Sigmoid colon (tissue), 7 donors: ENCODE measurements around the gene ATXN10. TPM values are rescaled to one million over a fixed set of nuclear protein-coding genes. Genes with fewer than 3 reads are reported as not detected.

Source experiments
- DNase-seq: peaks from one replicate; pipeline ENCODE4 v3.0.0-alpha.2; 2019
- H3K27ac ChIP-seq, 4 donors: fragments of 200-600 bp; sonication (generic); one replicate each; pipeline ENCODE4 v1.5.1; 2016 to 2019; ENCODE audit warnings: mild to moderate bottlenecking in 1 of 4
- H3K27me3 ChIP-seq, 3 donors: fragments of 200-600 bp; sonication (generic); one replicate each; pipeline ENCODE4 v1.5.1; 2019; ENCODE audit warnings: mild to moderate bottlenecking in 1 of 3
- H3K36me3 ChIP-seq, 4 donors: fragments of 200-600 bp; sonication (generic); one replicate each; pipeline ENCODE4 v1.5.1; 2016 to 2019
- H3K4me1 ChIP-seq, 4 donors: fragments of 200-600 bp; sonication (generic); one replicate each; pipeline ENCODE4 v1.5.1; 2017 to 2019
- H3K4me3 ChIP-seq, 4 donors: fragments of 200-600 bp; sonication (generic); one replicate each; pipeline ENCODE4 v1.5.1; 2017 to 2019; ENCODE audit warnings: mild to moderate bottlenecking in 2 of 4, moderate library complexity in 1 of 4
- H3K9me3 ChIP-seq, 4 donors: fragments of 200-600 bp in 3 of 4; sonication (generic) in 3 of 4; one replicate each; pipeline versions ENCODE4 v1.5.1 to v1.6.1; 2013 to 2019
- EP300 ChIP-seq, 4 donors: sonication (generic); formaldehyde crosslinking; IDR thresholded peaks; one replicate each; pipeline ENCODE4 v1.6.1; 2017; ENCODE audit warnings: antibody characterized with exemption in 4 of 4
- POLR2A ChIP-seq, 2 donors: fragments of 450-650 bp; IDR thresholded peaks; one replicate each; pipeline ENCODE4 v1.6.1; 2016; ENCODE audit warnings: antibody characterized with exemption in 2 of 2, mild to moderate bottlenecking in 2 of 2, moderate library complexity in 2 of 2
- POLR2AphosphoS5 ChIP-seq, 4 donors: sonication (generic); formaldehyde crosslinking; IDR thresholded peaks; one replicate each; pipeline ENCODE4 v1.6.1; 2017; ENCODE audit warnings: antibody characterized with exemption in 4 of 4
- WGBS, 2 donors: extraction: QIAGEN DNeasy Blood & Tissue Kit; methylation state at CpG; one replicate each; pipeline ENCODE4 v1.1.7; 2013; 5-methylcytosine and 5-hydroxymethylcytosine counted together
- intact Hi-C: fragments of 100-400 bp; cut with DNase I; formaldehyde crosslinking; loops from one replicate; pipeline ENCODE4 v1.15.1; 2023
- polyA plus RNA-seq, 3 donors: library from polyadenylated mRNA; stranded (reverse); fragments of 200-250 nt; gene quantifications; one replicate each; pipeline ENCODE4 v1.2.3, GENCODE V29; 2013
- total RNA-seq, 4 donors: library from RNA; depleted of rRNA; stranded (reverse); fragments of >200 nt; gene quantifications; one replicate each; pipeline ENCODE4 v1.1.0, GENCODE V29; 2016
- TF ChIP-seq, protein P1 (sequence below), 4 experiments: fragments of 450-650 bp in 3 of 4; fragments of 200-600 bp in 1 of 4; IDR thresholded peaks; one replicate each; pipeline ENCODE4 v1.5.1; 2016 to 2019; ENCODE audit warnings: antibody characterized with exemption in 4 of 4, mild to moderate bottlenecking in 3 of 4, moderate library complexity in 2 of 4
- donor health status: healthy with polysubstance abuse.
- donor health status: Bipolar disorder and iron deficiency.
- donor health status: healthy.

ATXN10 gene
- total and polyA plus RNA-seq, 7 donors = 37.9 to 187 (median 160) TPM

- intact Hi-C loops = no loop called here
- no peak for DNase-seq
- H3K27me3 ChIP-seq = no peaks in the 10 kb centered on the region
- H3K9me3 ChIP-seq = no peaks in the 10 kb centered on the region
- WGBS, 2 donors = 57 to 91% methylated on average over 7 of the region's 7 CpGs
- H3K4me3 ChIP-seq = no peak overlapping the region
- peaks cover 0 to 6% (median 2%) of the 10 kb centered on the region in 4 donors for H3K4me1 ChIP-seq
- no peak overlapping the region for H3K27ac ChIP-seq
- TF ChIP-seq POLR2A (IDR thresholded peaks at IDR 0.05) (no peak), POLR2AphosphoS5 (IDR thresholded peaks at IDR 0.05) (no peak), EP300 (IDR thresholded peaks at IDR 0.05) (no peak)
- TF ChIP-seq, protein P1, sequence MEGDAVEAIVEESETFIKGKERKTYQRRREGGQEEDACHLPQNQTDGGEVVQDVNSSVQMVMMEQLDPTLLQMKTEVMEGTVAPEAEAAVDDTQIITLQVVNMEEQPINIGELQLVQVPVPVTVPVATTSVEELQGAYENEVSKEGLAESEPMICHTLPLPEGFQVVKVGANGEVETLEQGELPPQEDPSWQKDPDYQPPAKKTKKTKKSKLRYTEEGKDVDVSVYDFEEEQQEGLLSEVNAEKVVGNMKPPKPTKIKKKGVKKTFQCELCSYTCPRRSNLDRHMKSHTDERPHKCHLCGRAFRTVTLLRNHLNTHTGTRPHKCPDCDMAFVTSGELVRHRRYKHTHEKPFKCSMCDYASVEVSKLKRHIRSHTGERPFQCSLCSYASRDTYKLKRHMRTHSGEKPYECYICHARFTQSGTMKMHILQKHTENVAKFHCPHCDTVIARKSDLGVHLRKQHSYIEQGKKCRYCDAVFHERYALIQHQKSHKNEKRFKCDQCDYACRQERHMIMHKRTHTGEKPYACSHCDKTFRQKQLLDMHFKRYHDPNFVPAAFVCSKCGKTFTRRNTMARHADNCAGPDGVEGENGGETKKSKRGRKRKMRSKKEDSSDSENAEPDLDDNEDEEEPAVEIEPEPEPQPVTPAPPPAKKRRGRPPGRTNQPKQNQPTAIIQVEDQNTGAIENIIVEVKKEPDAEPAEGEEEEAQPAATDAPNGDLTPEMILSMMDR (IDR thresholded peaks at IDR 0.05) = no peak
- peaks cover 0 to 44% (median 6%) of the 10 kb centered on the region in 4 donors for H3K36me3 ChIP-seq
Observed at GRCh38 chr22:45843031-45843430, 171.4 kb downstream of the ATXN10 start.

- no peaks in the 10 kb centered on the region for H3K27me3 ChIP-seq
- no peak for DNase-seq
- H3K4me1 ChIP-seq = peaks cover 0 to 6% (median 2%) of the 10 kb centered on the region in 4 donors
- H3K27ac ChIP-seq = no peak overlapping the region
- no peaks in the 10 kb centered on the region for H3K9me3 ChIP-seq
- H3K4me3 ChIP-seq = no peak overlapping the region
- TF ChIP-seq EP300 (IDR thresholded peaks at IDR 0.05) = no peak
- no peak for TF ChIP-seq POLR2A (IDR thresholded peaks at IDR 0.05)
- H3K36me3 ChIP-seq = peaks cover 0 to 48% (median 6%) of the 10 kb centered on the region in 4 donors
- 89 to 91% methylated on average over 2 of the region's 2 CpGs for WGBS, 2 donors
- intact Hi-C loops = no loop called here
Observed at GRCh38 chr22:45843986-45844385, 172.4 kb downstream of the ATXN10 start.

- no peak overlapping the region for H3K27ac ChIP-seq
- no peaks in the 10 kb centered on the region for H3K27me3 ChIP-seq
- DNase-seq = no peak
- WGBS, 2 donors = 81 to 88% methylated on average over 5 of the region's 5 CpGs
- no peak overlapping the region for H3K4me3 ChIP-seq
- TF ChIP-seq POLR2A (IDR thresholded peaks at IDR 0.05) (no peak), POLR2AphosphoS5 (IDR thresholded peaks at IDR 0.05) (no peak), EP300 (IDR thresholded peaks at IDR 0.05) (no peak)
- TF ChIP-seq, protein P1 (IDR thresholded peaks at IDR 0.05) = no peak
- peaks cover 0 to 48% (median 7%) of the 10 kb centered on the region in 4 donors for H3K36me3 ChIP-seq
- intact Hi-C loops = no loop called here
- no peaks in the 10 kb centered on the region for H3K9me3 ChIP-seq
- H3K4me1 ChIP-seq = peaks cover 0 to 6% (median 2%) of the 10 kb centered on the region in 4 donors
Observed at GRCh38 chr22:45845076-45845487, 173.4 kb downstream of the ATXN10 start.

GRCh38 chr22:45846952-45847351 is 175.3 kb downstream of the ATXN10 start:
- Histone ChIP-seq H3K4me1 (peaks cover 0 to 6% (median 2%) of the 10 kb centered on the region in 4 donors), H3K4me3 (no peak overlapping the region), H3K36me3 (peaks cover 0 to 51% (median 8%) of the 10 kb centered on the region in 4 donors), H3K9me3 (peaks cover 0 to 6% (median 0%) of the 10 kb centered on the region in 4 donors), H3K27ac (no peak overlapping the region), H3K27me3 (no peaks in the 10 kb centered on the region)
- intact Hi-C loops = no loop called here
- 90 to 94% methylated on average over 3 of the region's 3 CpGs for WGBS, 2 donors
- DNase-seq = no peak
- TF ChIP-seq POLR2AphosphoS5 (IDR thresholded peaks at IDR 0.05) (no peak), EP300 (IDR thresholded peaks at IDR 0.05) (no peak), POLR2A (IDR thresholded peaks at IDR 0.05) (no peak)
- TF ChIP-seq, protein P1 (IDR thresholded peaks at IDR 0.05) = no peak

DNA sequence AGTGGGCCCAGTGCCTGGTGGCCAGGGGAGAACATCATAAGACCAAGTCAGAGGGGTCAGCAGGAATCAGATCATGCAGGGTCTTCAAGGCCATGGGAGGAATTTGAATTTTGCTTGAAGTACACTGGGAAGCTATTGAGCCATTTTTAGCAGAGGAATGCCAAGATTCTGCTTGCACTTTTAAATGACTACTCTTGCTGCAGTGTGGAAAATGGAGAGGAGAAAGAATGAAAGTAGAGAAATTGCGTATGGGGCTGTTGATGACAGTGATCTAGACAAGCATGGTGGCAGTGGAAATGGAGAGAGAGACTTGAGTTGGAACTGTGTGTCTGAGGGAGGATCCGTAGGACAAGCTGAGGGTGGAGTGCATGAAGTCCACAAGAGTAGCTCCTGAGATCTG is 177.3 kb downstream of the ATXN10 start:
- H3K9me3 ChIP-seq = peaks cover 0 to 9% (median 0%) of the 10 kb centered on the region in 4 donors
- 97 to 99% methylated on average over 2 of the region's 2 CpGs for whole genome bisulfite sequencing, 2 donors
- H3K4me3 ChIP-seq = no peak overlapping the region
- H3K4me1 ChIP-seq = peaks cover 0 to 6% (median 0%) of the 10 kb centered on the region in 4 donors
- no peak overlapping the region for H3K27ac ChIP-seq
- intact Hi-C loops = no loop called here
- H3K36me3 ChIP-seq = peaks cover 0 to 47% (median 12%) of the 10 kb centered on the region in 4 donors
- no peak for DNase-seq
- H3K27me3 ChIP-seq = no peaks in the 10 kb centered on the region
- no peak for TF ChIP-seq POLR2AphosphoS5 (IDR thresholded peaks at IDR 0.05)
- no peak for TF ChIP-seq POLR2A (IDR thresholded peaks at IDR 0.05)
- TF ChIP-seq EP300 (IDR thresholded peaks at IDR 0.05) = no peak
- TF ChIP-seq, protein P1 (IDR thresholded peaks at IDR 0.05) = no peak
